GM18519 (cell line): Measurements from ENCODE around the gene HOXD9.

ENCODE experiments used
- ATAC-seq: cut with Tn5 transposase; IDR thresholded peaks from one replicate; pipeline ENCODE4 v1.9.1; 2021; ENCODE audit warnings: mild to moderate bottlenecking, moderate library complexity; ENCODE audit not compliant: unreplicated experiment, low FRiP score

The HOXD9 gene

DNA sequence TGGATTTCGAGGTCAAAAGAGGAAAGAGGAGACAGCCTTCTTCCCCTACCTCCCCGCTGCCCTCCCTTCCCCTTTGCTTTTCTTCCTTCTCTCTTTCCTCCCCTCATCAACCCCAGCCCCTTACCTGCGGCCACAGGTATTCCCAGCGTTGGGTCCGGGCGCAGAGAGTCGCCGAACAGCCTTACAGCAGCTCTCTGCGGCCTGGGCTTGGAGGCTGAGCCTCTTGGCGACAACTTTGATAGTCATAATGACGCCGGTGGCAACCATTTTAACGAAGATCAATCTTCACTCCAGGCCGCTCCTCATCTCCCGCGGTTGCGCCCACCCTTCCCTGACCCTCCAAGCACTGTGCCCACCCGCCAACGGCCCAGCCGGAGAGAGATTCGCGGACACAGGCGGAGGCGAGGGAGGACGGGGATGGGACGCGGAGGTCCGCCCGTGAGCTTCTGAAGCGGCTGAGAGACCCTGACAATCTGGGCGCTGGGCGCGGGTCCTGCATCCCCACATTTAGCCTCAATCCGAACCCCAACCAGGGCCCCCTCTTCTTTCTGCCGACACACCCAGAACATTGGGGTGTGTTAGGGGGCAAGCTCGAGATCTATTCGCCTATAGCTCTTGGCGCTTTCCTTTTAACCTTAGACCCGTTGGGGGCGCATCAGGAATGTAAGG, 37.3 kb upstream of the HOXD9 start:
- no peak for ATAC-seq

DNA sequence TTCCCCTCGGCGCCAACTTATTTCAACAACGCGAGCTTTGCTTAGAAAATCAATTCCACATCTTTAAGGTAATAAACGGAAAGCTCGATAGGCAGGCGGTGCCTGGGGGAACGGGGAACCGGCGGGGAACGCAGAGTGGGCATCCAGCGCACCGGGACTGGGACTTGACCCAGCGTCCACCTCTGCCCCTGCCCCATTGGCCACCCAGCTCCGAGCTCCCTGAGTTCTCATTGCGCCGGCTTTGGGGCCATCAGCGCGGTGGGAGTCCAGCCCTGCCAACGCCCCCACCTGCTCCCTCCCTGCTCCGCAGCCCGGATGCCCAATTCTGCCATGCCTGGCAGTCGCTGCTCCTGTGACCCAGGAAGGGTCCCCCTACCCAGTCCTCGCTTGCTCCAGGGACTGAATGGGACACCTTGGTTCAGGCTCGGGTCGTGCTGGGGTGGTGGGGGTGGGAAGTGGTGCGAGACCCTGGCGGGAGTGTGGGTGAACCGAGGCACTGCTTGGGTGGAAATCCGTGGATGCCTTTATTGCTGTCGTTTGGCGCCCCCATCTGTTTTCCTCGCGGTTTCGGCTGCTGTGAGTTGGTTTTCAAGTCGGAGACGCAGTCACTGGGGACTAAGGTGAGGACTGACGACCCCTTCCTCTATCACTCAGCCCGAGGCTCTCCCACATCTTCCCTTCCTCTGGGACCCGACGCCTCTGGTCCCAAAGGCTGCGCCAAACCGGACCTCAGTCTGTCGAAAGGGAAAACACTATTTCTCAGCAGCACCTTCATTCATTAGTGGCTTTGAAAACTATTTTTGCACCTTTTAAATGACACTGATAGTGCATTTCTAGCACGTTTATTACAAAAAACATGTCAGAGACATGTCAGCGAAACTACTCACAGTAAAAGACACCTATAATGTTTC, 36.4 kb upstream of the HOXD9 start:
- no peak for ATAC-seq

DNA sequence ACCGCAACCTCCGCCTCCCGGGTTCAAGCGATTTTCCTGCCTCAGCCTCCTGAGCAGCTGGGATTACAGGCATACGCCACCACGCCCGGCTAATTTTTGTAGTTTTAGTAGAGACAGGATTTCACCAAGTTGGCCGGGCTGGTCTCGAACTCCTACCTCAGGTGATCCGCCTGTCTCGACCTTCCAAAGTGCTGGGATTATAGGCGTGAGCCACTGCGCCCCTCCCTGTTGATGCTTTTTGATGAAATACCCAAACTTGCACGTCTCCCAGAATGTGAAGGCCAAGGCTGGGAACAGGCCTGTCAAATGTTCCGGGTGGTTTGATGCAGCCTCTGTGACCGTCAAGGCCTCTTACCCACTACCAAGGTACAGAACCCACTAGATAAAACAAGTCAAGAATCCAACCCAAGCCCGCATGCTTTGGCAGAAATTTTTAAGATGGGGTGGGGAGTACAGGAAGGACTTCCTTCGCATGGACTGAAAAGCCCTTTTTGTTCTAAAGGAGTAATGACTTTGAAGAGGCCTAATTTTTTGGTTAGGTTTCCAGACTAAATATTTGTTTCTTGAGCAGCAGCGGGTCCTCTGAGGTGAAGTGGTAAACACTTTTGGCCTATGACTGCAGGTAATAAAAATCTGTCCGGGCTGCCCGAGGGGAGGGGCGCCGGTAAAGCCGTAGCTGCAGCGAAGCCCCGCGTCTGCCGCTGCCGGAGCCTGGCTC, 35.0 kb upstream of the HOXD9 start:
- no peak for ATAC-seq

DNA sequence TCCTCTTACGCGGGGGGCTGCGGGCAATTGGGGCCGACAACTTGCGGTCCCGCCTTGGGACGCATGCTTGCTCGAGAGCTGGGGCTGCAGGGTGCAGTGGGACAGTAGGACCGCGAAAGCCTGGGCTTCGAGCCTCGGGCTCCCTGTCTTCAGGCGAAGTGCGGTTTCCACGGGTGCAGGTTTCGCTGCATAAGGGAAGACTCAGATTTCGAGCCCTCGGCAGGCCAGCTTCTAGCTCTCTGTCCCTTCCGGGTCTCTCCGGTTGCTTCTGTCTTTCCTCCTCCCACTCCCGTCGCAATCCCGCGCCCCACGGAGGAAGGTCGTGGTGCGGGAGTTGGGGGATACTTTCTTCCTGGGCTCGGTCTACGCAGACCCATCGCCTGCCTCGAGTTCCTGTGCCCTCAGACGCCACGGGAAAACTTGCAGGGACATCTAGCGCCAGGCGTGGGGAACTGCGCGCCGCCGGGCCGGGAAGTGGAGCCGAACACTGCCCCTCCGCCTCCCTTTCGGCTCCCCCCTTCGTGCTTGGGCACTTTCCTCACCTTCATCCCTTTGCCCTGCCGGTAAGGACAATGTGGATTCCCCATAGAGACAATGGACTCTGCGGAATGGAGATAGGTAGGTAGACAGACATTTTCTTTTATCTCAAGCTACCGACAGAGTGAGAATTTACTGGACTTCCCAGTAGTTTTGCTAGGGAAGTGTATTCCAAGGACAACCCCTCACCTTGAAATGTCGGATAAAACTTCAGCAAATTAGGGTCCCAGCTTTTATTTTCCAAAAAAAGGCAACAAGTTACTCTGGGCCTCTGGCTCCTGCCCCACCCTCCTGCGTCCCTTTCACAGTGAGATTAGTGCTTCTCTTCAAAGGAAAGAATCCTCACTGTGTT, 34.2 kb upstream of the HOXD9 start:
- ATAC-seq, result no peak

DNA sequence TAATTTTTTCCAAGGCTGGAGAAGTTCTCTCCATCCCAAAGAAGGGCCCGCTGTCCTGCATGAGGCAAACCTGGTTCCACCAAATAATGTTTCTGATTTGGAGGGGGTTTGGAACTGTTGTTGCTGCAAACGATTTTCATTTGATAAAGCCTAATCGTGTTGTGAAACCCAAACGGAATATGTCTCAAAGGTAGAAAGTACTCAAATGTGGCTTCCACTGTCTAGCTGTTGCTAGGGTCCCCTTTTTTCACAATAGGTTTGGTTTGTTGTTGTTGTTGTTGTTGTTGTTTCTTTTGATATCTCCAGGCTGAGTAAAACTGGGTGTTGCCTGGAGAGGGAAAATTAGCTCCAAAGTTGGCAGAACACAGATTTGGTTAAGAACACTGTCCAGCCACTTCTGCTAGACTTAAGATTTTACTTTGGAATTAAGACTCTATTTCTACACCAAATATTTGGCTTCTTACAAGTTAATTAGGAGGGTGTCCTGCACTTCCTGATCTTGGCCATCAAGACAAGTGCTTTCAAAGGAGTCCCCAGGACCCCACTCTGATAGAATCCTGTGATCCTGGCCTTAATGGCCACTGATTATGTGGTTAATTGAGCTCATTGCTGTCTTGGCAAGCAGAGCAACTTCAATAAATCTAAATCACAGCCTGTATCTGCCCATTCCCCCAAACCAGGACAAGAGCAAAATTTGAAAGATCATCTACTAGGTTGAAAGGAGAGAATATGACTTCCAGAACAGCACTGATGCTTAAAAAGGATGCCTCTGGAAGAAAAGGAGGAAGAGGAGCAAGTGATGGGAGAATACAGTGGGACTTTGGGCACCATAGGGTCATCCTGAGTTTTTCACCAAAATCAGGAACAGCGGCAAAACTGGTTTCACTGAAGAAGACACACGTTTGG, 33.3 kb upstream of the HOXD9 start:
- ATAC-seq, result no peak

DNA sequence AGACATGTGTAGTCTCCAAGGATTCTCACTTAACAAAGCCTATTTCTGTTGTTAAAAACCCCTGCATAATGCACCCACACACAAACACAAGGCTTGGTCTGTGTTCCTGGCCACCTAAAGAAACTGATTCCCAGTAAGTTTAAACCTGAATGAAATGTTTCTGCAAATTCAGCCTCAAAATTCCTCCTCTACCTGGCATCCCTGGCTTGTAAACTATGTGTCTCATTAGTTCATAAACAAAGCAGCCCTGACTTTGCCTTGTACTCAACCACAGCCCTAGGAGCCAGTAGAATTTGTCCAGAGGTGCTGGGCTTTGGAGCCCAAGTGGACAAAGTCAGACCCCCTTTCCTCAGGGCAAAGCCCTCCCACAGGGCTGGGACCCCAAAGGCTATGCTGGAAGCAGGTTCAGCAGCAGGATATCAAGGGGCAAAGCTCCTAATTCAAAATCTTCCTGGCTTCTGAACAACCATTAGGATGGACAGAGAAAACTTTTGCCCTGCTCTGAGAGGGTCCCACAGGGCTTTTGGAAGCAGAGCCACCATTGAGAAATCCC, 32.6 kb upstream of the HOXD9 start:
- ATAC-seq, result no peak

DNA sequence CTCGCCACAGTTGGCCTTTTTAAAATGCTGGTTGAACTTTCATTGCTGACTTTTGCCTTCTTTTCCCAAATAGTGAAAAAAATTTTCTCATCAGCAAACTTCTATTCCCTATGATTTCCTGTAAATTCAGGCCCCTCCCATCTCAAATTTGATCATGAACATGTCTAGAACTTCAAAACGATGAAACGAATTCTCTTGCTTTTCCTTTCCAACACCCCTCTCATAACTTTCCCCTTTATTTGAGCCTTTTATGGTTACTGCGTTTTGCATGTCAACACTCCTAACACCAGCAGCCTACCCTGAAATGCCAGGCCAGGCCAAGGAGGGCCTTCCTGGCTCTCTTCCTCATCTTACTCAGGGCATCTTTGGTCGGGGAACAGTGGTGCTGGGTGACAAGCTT, 31.7 kb upstream of the HOXD9 start:
- ATAC-seq, result no peak

DNA sequence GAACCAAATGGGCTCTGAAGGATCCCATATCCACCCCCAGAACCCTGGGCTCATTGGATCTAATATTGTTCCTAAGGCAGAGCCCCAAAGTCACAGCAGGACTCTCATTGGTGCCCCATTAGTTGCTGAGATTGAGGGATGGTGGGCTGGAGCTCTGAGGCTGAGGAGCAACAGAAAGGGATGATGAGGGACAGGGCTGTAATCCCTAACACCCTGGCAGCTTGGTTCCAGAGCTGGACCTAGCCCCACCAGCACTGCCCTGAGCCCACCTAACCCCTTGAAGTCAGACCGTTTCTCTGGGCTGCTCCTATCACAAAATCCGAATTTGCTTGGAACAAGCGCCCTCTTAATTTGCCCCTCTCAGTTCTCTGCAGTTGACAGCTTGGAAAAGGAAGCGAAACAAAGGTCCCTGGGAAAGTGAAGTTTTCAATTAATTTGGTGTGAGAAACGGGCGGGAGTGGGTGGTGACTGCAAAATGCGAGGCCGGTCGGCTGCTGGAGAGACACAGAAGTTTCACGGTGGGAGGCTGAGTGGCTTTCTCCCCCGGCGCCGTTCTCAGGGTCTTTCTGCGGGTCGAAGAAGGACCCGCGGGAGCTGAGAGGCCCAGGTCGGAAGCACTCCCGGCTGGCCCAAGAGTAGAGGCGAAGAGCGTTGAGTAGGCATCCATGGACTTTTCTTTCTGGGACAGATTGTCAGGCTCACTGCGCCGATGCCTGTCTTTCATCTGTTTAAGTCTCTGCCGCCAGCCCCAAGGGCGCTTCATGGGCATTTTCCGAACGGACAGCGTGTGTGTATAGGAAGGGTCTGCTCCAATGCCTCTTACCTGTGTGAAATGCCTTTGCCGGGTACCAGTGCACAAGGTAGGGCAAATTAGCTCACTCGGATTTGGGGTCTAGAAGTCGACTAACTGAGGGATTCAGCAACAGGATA, 30.9 kb upstream of the HOXD9 start:
- ATAC-seq, result no peak

DNA sequence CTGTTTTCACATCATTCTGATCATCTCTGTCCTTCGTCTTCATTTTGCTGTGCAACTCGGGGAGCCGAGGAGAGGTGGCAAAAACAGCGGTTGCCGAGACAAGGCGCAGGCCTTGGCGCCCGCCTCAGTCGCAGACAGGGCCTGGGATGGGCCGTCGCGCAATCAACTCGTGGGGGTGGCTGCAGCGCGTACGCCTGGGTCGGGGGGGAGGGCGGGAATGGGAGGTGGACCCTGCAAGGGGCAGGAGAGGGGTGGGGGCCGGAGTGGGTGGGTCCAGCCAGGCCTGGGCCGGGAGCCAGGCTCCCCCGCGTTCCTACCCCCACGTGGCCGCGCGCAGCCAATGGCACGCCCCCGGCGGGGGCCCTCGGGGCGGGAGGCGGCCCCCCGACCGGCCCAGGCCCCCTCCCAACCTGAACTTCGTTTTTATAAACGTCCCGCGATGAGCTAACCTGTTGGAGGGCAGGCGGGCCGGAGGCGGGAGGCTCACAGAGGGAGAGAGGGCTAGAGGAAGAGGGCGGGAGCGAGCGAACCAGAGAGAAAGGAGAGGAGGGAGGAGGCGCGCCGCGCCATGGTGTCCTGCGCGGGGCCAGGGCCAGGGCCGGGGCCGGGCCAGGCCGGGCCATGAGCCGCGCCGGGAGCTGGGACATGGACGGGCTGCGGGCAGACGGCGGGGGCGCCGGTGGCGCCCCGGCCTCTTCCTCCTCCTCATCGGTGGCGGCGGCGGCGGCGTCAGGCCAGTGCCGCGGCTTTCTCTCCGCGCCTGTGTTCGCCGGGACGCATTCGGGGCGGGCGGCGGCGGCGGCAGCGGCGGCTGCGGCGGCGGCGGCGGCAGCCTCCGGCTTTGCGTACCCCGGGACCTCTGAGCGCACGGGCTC, 30.0 kb upstream of the HOXD9 start, which contains the start of gene HOXD13:
HOXD13 (plus strand) TSS at position 452 of the 875 bp plus-strand sequence; CDS start at position 622, 170 bp downstream.
- ATAC-seq, result no peak

DNA sequence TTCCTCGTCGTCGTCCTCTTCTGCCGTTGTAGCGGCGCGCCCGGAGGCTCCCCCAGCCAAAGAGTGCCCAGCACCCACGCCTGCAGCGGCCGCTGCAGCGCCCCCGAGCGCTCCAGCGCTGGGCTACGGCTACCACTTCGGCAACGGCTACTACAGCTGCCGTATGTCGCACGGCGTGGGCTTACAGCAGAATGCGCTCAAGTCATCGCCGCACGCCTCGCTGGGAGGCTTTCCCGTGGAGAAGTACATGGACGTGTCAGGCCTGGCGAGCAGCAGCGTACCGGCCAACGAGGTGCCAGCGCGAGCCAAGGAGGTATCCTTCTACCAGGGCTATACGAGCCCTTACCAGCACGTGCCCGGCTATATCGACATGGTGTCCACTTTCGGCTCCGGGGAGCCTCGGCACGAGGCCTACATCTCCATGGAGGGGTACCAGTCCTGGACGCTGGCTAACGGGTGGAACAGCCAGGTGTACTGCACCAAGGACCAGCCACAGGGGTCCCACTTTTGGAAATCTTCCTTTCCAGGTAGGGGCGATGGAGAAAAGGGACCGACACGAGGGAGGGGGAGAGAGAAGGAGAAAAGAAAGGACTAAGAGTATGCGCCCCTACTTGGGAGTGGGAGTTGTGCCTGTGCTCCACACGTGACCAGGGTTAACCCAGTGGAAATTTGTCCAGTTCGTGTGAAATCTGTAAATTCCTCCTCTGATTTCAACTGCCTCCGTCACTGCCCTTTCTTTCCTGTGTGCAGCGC, 29.2 kb upstream of the HOXD9 start:
- no peak for ATAC-seq

DNA sequence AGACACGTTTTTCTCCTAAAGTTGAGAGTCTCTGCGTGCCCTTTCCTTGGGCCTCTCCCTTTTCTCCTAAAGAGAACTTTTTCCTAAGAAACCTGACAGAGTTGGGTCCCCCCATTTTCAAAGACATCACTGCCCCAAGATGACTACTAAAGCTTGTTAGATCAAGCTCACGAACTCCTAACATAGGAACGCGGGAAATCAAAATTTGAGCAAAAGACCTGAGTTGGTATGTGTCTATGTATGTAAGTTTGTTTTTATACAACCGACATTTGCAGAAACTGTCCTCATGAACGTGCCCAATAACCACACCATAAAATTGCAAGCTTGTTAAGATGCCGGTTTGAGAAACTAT, 28.6 kb upstream of the HOXD9 start:
- ATAC-seq, result no peak

DNA sequence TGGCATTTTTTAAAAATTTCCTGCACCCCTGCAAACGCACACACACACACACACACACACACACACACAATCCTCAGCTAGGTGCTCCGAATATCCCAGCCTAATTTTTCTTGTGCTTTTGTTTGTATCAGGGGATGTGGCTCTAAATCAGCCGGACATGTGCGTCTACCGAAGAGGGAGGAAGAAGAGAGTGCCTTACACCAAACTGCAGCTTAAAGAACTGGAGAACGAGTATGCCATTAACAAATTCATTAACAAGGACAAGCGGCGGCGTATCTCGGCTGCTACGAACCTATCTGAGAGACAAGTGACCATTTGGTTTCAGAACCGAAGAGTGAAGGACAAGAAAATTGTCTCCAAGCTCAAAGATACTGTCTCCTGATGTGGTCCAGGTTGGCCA, 28.2 kb upstream of the HOXD9 start:
- no peak for ATAC-seq

DNA sequence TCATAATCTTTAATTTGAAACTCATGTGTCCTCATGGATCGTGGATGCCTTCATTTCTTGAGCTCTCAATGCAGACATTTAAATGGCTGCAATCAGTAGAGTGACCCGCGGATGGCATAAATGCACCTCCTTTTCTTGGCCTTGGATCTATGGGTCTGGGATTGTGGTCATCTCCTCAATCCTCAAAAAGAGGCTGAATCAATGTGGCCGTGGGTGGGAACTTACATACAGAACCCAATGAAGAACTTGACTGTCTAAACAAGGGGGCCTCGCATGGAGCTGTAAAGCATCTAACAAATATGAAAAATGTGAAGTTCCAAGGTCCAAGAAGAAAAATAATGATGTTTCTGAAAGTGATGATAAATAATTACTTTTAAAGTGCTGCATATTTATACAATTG, 27.1 kb upstream of the HOXD9 start:
- ATAC-seq, result no peak

DNA sequence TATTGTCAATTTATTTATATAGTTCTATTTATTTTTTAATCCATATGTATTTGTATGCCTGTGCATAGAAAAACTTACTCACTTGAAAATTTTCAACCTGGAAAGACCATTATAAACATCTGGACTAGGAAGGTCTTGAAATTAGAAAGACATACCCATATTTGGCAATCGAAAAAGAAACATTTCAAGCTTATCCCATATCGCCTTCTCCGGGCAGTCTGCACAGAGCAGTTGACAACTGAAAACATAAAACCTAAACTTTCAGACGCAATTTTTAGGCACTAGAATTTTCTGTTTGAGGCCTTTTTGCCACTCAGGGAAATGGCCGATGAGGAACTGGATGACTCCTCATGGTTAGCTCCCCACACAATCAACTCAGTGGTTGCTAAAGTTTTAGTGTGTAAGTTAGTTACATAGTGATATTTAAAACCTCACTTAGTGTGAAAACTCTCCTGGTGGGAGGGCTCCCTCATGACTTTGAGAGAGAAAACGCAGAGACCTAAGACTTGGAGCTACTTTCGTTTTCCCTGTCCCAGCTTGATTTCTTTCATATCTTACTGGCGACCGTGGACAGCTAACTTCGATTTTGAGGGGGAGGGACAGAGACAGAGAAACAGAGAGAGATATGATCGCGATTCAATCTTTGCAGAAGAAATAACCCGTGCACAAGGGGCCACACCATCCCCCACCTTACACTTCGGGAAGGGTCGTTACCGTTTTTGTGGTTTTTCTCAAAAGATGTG, 26.1 kb upstream of the HOXD9 start:
- ATAC-seq, result no peak

DNA sequence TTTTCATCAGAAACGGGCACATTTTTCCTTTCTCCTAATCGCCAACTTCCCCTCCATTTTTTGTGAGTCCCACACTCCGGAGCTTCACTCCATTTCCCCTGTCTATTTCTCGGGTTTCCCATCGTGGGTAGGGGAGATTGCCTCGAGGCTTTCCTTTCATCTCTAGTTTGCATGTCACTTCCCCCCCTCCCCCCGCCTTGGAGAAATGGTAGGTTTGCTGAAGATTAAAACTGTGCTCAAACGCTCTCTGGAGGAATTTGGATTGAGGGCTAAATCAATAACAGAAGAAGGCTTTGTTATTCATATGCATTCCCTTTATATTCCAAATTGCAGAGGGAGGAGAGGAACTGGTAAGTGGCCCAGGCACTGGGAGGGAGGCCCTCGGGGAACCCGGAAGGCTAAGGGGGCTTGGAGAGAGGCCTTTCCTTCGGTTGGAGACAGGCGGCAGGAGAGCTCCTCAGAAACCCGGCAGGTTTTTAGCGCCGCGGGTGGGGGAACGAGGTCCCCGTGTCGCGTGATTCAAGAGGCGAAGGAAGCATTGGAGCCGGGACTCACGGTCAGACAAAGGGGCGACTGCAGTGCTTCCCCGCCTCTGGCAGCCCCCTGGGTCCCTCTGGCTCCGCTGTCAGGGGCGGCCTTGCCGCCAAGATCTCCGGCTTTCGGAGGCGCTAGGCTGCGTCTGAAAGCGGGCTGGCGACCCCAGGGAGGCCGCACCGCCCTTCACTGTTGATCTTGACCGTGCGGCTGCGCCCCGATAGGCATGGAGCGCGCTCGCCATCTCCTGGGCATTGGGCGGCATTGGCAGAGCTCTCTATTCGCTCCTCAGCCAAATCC, 25.3 kb upstream of the HOXD9 start:
- ATAC-seq, result peak; percentile 85
